SIG-M5 (cell line): ENCODE data around the gene WWOX.

Experiments
- DNase-seq: peaks from one replicate; lab custom pipeline; 2025; lab: John Stamatoyannopoulos, UW

The WWOX gene

GRCh38 chr16:78768226-78768625 is 668.8 kb downstream of the WWOX start:
- no peak for DNase-seq

GRCh38 chr16:78768718-78769117 is 669.3 kb downstream of the WWOX start:
- DNase-seq: no peak

GRCh38 chr16:78770353-78771091 is 671.1 kb downstream of the WWOX start:
- no peak for DNase-seq

- no peak for DNase-seq
Measured at GRCh38 chr16:78773291-78773702, 673.8 kb downstream of the WWOX start.

GRCh38 chr16:78773706-78774105 is 674.3 kb downstream of the WWOX start:
- no peak for DNase-seq

GRCh38 chr16:78775161-78775561 is 675.7 kb downstream of the WWOX start:
- DNase-seq: no peak

- DNase-seq: no peak
Measured at GRCh38 chr16:78778101-78779004, 678.9 kb downstream of the WWOX start.

- no peak for DNase-seq
Measured at GRCh38 chr16:78780808-78781207, 681.4 kb downstream of the WWOX start.

- DNase-seq: no peak
Measured at GRCh38 chr16:78782572-78782971, 683.1 kb downstream of the WWOX start.

GRCh38 chr16:78783570-78784079 is 684.2 kb downstream of the WWOX start:
- DNase-seq: no peak

- DNase-seq: no peak
Measured at GRCh38 chr16:78784771-78785170, 685.3 kb downstream of the WWOX start.

- DNase-seq: no peak
Measured at GRCh38 chr16:78785218-78785617, 685.8 kb downstream of the WWOX start.

GRCh38 chr16:78786635-78787034 is 687.2 kb downstream of the WWOX start:
- DNase-seq: no peak

- no peak for DNase-seq
Measured at GRCh38 chr16:78788276-78788675, 688.8 kb downstream of the WWOX start.

GRCh38 chr16:78788696-78789095 is 689.2 kb downstream of the WWOX start:
- DNase-seq: no peak

- no peak for DNase-seq
Measured at GRCh38 chr16:78789561-78789960, 690.1 kb downstream of the WWOX start.

- DNase-seq: no peak
Measured at GRCh38 chr16:78791011-78791410, 691.6 kb downstream of the WWOX start.

GRCh38 chr16:78791926-78792325 is 692.5 kb downstream of the WWOX start:
- DNase-seq: no peak

- DNase-seq: no peak
Measured at GRCh38 chr16:78792952-78793351, 693.5 kb downstream of the WWOX start.

- no peak for DNase-seq
Measured at GRCh38 chr16:78794581-78795250, 695.3 kb downstream of the WWOX start.

GRCh38 chr16:78795433-78795832 is 696.0 kb downstream of the WWOX start:
- no peak for DNase-seq

- DNase-seq: no peak
Measured at GRCh38 chr16:78796221-78796866, 696.9 kb downstream of the WWOX start.
